Suprapubic skin (tissue), 4 donors: Measurements from ENCODE around the gene TAF1B. TPM values are rescaled to one million over a fixed set of nuclear protein-coding genes. Genes with fewer than 3 reads are reported as not detected.

ENCODE experiments used
- DNase-seq, 2 donors: peaks; one replicate each; pipeline ENCODE4 v3.0.0-alpha.2; 2019; ENCODE audit warnings: low spot score in 2 of 2
- H3K27ac ChIP-seq: fragments of 200-600 bp; sonication (generic); one replicate; pipeline ENCODE4 v1.5.1; 2019
- H3K27me3 ChIP-seq: fragments of 200-600 bp; sonication (generic); one replicate; pipeline ENCODE4 v1.5.1; 2019
- H3K36me3 ChIP-seq: fragments of 200-600 bp; sonication (generic); one replicate; pipeline ENCODE4 v1.5.1; 2019
- H3K4me1 ChIP-seq: fragments of 200-600 bp; sonication (generic); one replicate; pipeline ENCODE4 v1.5.1; 2019
- H3K4me3 ChIP-seq: fragments of 200-600 bp; sonication (generic); one replicate; pipeline ENCODE4 v1.5.1; 2019; ENCODE audit warnings: mild to moderate bottlenecking
- H3K9me3 ChIP-seq: fragments of 200-600 bp; sonication (generic); one replicate; pipeline ENCODE4 v1.5.1; 2019
- CTCF ChIP-seq, 2 donors: fragments of 200-600 bp in 1 of 2; fragments of 450-650 bp in 1 of 2; sonication (generic) in 1 of 2; IDR thresholded peaks; one replicate each; pipeline ENCODE4 v1.5.1; 2016 to 2019; ENCODE audit warnings: antibody characterized with exemption in 2 of 2, mild to moderate bottlenecking in 1 of 2, moderate library complexity in 1 of 2
- EP300 ChIP-seq: sonication (generic); formaldehyde crosslinking; IDR thresholded peaks from one replicate; pipeline ENCODE4 v1.6.1; 2017; ENCODE audit warnings: antibody characterized with exemption
- POLR2A ChIP-seq, 2 donors: fragments of 450-650 bp; IDR thresholded peaks; one replicate each; pipeline ENCODE4 v1.6.1; 2017; ENCODE audit warnings: antibody characterized with exemption in 2 of 2, mild to moderate bottlenecking in 2 of 2, moderate library complexity in 2 of 2
- POLR2AphosphoS5 ChIP-seq, 3 donors: sonication (generic); formaldehyde crosslinking; IDR thresholded peaks; one replicate each; pipeline ENCODE4 v1.6.1; 2017; ENCODE audit warnings: antibody characterized with exemption in 3 of 3
- WGBS: methylation state at CpG from one replicate; pipeline ENCODE4 v1.1.5; 2018; 5-methylcytosine and 5-hydroxymethylcytosine counted together
- total RNA-seq, 4 donors: library from RNA; depleted of rRNA; stranded (reverse); fragments of >200 nt; gene quantifications; one replicate each; pipeline ENCODE4 v1.1.0, GENCODE V29; 2016

The TAF1B gene
- total RNA-seq, 4 donors from 2014 or later: 12.7 to 24.0 (median 18.0) TPM

DNA sequence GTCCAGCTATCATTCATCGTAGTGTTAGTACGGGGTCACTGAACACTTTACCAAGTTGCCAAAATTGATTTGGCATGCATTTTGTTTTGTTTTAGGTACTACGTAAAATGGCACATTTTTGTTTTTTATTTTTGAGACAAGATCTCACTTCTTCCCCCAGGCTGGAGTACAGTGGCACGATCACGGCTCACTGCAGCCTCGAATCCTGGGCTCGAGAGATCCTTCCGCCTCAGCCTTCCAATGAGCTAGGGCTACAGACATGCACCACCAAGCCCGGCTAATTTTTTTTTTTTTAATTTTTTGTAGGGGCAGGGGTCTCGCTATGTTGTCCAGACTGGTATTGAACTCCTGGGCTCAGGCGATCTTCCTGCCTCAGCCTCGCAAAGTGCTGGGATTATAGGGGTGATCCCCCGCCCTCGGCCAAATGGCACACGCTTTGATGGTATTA lies 786 bp downstream of the TAF1B start:
- DNase-seq: no peak

DNA sequence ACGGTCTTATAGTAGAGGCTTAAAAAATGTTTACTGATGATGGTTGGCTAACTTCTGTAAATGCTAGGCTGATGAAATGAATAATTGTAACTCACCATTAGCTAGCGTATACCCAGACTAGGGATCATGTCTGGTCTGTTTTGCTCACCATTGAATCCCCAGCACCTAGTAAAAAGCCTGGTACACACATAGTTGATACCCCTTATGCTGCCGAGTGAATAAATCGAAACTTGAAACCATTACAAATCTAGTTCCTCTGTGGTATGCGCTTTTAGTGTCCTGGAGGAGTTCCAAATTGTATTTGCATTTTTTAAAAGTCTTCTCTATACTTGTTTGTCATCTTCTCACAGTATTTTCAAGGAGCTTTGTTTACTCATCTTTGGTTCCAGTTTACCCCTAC lies 1.3 kb downstream of the TAF1B start:
- H3K4me1 ChIP-seq: peaks cover 48% of the 10 kb centered on the region
- peaks cover 3% of the 10 kb centered on the region for H3K36me3 ChIP-seq
- no peak for DNase-seq
- WGBS: 16% methylated on average over 5 of the region's 5 CpGs
- H3K27ac ChIP-seq: peak overlapping the region; percentile 96
- TF ChIP-seq POLR2AphosphoS5 (IDR thresholded peaks at IDR 0.05) (no peak), POLR2A (IDR thresholded peaks at IDR 0.05) (no peak), EP300 (no peak), CTCF (IDR thresholded peaks at IDR 0.05) (no peak)
- H3K9me3 ChIP-seq: no peaks in the 10 kb centered on the region
- peak overlapping the region; percentile 77 for H3K4me3 ChIP-seq
- H3K27me3 ChIP-seq: no peaks in the 10 kb centered on the region

More for the DNA sequence above, 786 bp downstream of the TAF1B start:
- Histone ChIP-seq H3K27me3 (no peaks in the 10 kb centered on the region), H3K4me3 (peak overlapping the region; percentile 77), H3K9me3 (no peaks in the 10 kb centered on the region), H3K36me3 (peaks cover 3% of the 10 kb centered on the region), H3K4me1 (peaks cover 48% of the 10 kb centered on the region), H3K27ac (peak overlapping the region; percentile 96)
- WGBS: 16% methylated on average over 15 of the region's 15 CpGs
- TF ChIP-seq EP300 (no peak), POLR2AphosphoS5 (IDR thresholded peaks at IDR 0.05) (no peak), POLR2A (IDR thresholded peaks at IDR 0.05) (no peak)

DNA sequence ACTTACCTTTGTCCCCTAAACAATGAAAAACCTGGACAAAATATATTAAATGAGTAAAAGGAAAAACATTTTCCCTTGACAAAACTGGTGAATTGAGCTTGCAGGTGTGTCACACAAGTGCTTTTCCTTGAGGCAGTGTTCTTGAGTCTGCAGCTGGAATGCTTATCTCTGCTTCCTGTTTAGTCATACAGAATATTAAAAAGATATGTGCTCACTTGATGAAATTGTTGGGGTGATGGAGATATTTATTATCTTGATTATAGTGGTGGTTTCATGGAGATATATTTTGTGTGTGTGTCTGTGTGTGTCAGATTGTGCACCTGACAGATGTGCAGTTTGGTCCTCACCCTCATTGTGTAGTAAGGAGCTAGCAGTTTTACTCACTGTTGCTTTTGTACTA lies 3.3 kb downstream of the TAF1B start:
- H3K4me3 ChIP-seq: no peak overlapping the region
- DNase-seq: no peak
- H3K27ac ChIP-seq: peak overlapping the region; percentile 46
- TF ChIP-seq EP300: no peak
- TF ChIP-seq POLR2A (IDR thresholded peaks at IDR 0.05): no peak
- no peak for TF ChIP-seq CTCF (IDR thresholded peaks at IDR 0.05)
- TF ChIP-seq POLR2AphosphoS5 (IDR thresholded peaks at IDR 0.05): no peak
- H3K36me3 ChIP-seq: peaks cover 13% of the 10 kb centered on the region
- no peaks in the 10 kb centered on the region for H3K9me3 ChIP-seq
- H3K4me1 ChIP-seq: peaks cover 48% of the 10 kb centered on the region
- no peaks in the 10 kb centered on the region for H3K27me3 ChIP-seq

- no peak for DNase-seq
Observed at GRCh38 chr2:9847140-9847539, 3.9 kb downstream of the TAF1B start.

DNA sequence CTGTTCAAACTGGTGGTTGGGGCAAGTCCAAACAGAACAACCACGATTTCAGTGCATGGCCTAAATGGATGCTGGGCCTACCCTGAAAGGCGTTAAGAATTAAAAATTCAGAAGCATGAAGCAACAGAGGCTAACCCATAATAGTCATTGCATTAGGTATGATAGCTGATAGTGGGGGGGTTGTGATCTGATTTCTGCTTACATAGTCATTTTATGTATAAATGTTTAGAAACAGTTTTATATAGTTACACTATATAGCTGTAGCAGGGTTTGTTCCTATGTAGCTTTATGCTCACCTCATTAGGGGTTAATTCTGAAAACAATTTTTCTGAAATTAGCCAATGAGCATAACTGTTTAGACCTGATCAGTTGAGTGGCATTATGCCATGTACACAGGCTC lies 9.6 kb downstream of the TAF1B start:
- TF ChIP-seq POLR2A (IDR thresholded peaks at IDR 0.05) (no peak), CTCF (IDR thresholded peaks at IDR 0.05) (no peak), EP300 (no peak), POLR2AphosphoS5 (IDR thresholded peaks at IDR 0.05) (no peak)
- Histone ChIP-seq H3K4me1 (peaks cover 4% of the 10 kb centered on the region), H3K36me3 (peaks cover 70% of the 10 kb centered on the region), H3K27me3 (no peaks in the 10 kb centered on the region), H3K4me3 (no peak overlapping the region), H3K27ac (no peak overlapping the region), H3K9me3 (no peaks in the 10 kb centered on the region)
- DNase-seq: no peak
- WGBS: 67% methylated on average over 2 of the region's 2 CpGs

More at GRCh38 chr2:9847140-9847539, 3.9 kb downstream of the TAF1B start:
- H3K4me3 ChIP-seq: no peak overlapping the region
- WGBS: 28% methylated on average over 4 of the region's 4 CpGs
- peaks cover 19% of the 10 kb centered on the region for H3K36me3 ChIP-seq
- peaks cover 48% of the 10 kb centered on the region for H3K4me1 ChIP-seq
- H3K27ac ChIP-seq: peak overlapping the region; percentile 6
- no peaks in the 10 kb centered on the region for H3K9me3 ChIP-seq
- no peaks in the 10 kb centered on the region for H3K27me3 ChIP-seq
- TF ChIP-seq POLR2A (IDR thresholded peaks at IDR 0.05): no peak
- no peak for TF ChIP-seq CTCF (IDR thresholded peaks at IDR 0.05)
- no peak for TF ChIP-seq EP300
- TF ChIP-seq POLR2AphosphoS5 (IDR thresholded peaks at IDR 0.05): no peak
